GM06990 (cell line): Measurements from ENCODE around the gene CCDC149.

Experiments
- DNase-seq: peaks from one replicate; pipeline ENCODE4 v3.0.0-alpha.2; 2011; ENCODE audit not compliant: insufficient read length; ENCODE audit errors: extremely low read depth
- H3K27me3 ChIP-seq: replicated peaks from 2 replicates; pipeline ENCODE4 v1.6.0; 2011; ENCODE audit warnings: low read length; ENCODE audit not compliant: control insufficient read depth, insufficient read depth
- H3K36me3 ChIP-seq: 2 replicates; pipeline ENCODE4 v1.5.1; 2011; ENCODE audit warnings: low read length; ENCODE audit not compliant: control insufficient read depth, insufficient read depth
- H3K4me3 ChIP-seq: replicated peaks from 2 replicates; pipeline ENCODE4 v1.5.1; 2011; ENCODE audit warnings: low read depth, mild to moderate bottlenecking, control low read depth, low read length
- TF ChIP-seq, protein P1 (sequence below): IDR thresholded peaks from 2 replicates; pipeline ENCODE4 v1.5.1; 2011; ENCODE audit warnings: low read length, control low read depth, mild to moderate bottlenecking, inconsistent platforms; ENCODE audit not compliant: insufficient read depth, poor library complexity, severe bottlenecking

The CCDC149 gene

DNA sequence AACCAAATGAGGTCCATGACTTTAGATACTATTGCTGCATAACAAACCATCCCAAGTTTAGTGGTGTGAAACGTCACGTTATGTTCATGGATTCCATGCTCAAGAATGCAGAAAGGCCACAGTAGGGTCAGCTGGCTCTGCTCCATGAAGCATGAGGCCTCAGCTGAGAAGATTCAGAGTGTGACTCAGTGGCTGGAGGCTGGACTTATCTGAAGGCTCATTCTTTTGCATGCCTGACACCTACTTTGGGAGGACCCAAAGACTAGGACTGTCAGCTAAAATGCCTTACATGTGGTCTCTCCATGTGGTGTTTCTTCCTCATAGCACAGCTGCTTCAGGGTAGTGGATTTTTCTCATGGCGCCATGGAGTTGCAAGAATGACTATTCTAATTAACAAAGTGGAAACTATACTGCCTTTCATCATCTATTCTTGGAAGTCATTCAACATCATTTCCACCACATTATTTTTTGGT lies 11.5 kb upstream of the CCDC149 start:
- H3K36me3 ChIP-seq = no peaks in the 10 kb centered on the region
- H3K27me3 ChIP-seq = no peaks in the 10 kb centered on the region
- no peak for DNase-seq
- TF ChIP-seq, protein P1, sequence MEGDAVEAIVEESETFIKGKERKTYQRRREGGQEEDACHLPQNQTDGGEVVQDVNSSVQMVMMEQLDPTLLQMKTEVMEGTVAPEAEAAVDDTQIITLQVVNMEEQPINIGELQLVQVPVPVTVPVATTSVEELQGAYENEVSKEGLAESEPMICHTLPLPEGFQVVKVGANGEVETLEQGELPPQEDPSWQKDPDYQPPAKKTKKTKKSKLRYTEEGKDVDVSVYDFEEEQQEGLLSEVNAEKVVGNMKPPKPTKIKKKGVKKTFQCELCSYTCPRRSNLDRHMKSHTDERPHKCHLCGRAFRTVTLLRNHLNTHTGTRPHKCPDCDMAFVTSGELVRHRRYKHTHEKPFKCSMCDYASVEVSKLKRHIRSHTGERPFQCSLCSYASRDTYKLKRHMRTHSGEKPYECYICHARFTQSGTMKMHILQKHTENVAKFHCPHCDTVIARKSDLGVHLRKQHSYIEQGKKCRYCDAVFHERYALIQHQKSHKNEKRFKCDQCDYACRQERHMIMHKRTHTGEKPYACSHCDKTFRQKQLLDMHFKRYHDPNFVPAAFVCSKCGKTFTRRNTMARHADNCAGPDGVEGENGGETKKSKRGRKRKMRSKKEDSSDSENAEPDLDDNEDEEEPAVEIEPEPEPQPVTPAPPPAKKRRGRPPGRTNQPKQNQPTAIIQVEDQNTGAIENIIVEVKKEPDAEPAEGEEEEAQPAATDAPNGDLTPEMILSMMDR = no peak
- no peak overlapping the region for H3K4me3 ChIP-seq

- Histone ChIP-seq H3K36me3 (no peaks in the 10 kb centered on the region), H3K27me3 (no peaks in the 10 kb centered on the region), H3K4me3 (no peak overlapping the region)
- TF ChIP-seq, protein P1 = no peak
- no peak for DNase-seq
These were observed 10.7 kb upstream of the CCDC149 start for GRCh38 chr4:24923550-24923949.

DNA sequence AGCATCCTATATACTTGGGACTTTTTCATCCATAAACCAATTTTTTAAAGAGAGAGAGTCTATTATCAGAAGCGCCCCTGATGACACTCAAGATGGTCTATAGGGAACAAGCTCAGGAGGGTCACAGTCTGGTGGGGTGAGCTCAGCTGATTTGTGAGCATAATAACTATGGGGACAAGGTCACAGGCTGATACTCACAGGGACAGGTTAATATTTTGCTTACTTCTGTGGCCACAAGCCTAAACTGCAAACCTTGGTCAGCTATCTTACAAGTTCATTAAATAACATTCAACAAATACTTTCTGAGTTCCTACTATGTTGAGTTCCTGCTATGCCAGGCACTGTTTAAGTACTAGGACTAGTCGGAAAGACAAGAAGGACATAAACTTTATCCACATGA lies 10.2 kb upstream of the CCDC149 start:
- Histone ChIP-seq H3K27me3 (no peaks in the 10 kb centered on the region), H3K36me3 (no peaks in the 10 kb centered on the region), H3K4me3 (no peak overlapping the region)
- no peak for DNase-seq
- TF ChIP-seq, protein P1 = no peak

- H3K36me3 ChIP-seq = no peaks in the 10 kb centered on the region
- H3K27me3 ChIP-seq = no peaks in the 10 kb centered on the region
- DNase-seq = no peak
- H3K4me3 ChIP-seq = no peak overlapping the region
- TF ChIP-seq, protein P1 = no peak
These were observed 9.6 kb upstream of the CCDC149 start for GRCh38 chr4:24922416-24922815.

DNA sequence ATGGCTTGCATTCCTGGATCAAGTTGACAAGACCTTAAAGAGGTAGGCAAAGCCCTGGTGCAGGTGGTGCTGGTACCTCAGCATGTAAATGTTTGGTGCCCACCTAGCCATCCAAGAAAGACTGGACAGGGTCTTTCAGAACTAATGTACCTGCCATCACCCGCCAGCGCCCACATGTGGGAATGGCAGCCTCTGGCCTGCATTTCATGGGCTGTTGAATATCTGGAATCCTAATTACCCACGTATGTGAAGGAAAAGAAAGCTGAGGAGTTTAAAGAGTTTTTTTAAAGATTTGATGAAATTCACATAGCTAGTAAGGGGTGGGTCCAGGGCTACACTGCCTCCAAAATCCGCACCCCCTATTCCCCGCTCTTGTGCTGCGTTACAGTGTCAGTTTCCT lies 8.6 kb upstream of the CCDC149 start:
- no peaks in the 10 kb centered on the region for H3K36me3 ChIP-seq
- no peak overlapping the region for H3K4me3 ChIP-seq
- DNase-seq = no peak
- H3K27me3 ChIP-seq = no peaks in the 10 kb centered on the region
- TF ChIP-seq, protein P1 = no peak

- H3K4me3 ChIP-seq = no peak overlapping the region
- no peaks in the 10 kb centered on the region; the same call in 1 of the 2 replicates for H3K27me3 ChIP-seq
- TF ChIP-seq, protein P1 = no peak
- no peak for DNase-seq
- H3K36me3 ChIP-seq = no peaks in the 10 kb centered on the region
These were observed 7.2 kb upstream of the CCDC149 start for GRCh38 chr4:24920008-24920407.
